ENCODE results near the gene AP5B1.
"Not testable (repeated sequence)": the region's sequence is repeated elsewhere in the genome, so short reads cannot be mapped to it uniquely, and the experiment has no call there.

AP5B1 gene

DNA sequence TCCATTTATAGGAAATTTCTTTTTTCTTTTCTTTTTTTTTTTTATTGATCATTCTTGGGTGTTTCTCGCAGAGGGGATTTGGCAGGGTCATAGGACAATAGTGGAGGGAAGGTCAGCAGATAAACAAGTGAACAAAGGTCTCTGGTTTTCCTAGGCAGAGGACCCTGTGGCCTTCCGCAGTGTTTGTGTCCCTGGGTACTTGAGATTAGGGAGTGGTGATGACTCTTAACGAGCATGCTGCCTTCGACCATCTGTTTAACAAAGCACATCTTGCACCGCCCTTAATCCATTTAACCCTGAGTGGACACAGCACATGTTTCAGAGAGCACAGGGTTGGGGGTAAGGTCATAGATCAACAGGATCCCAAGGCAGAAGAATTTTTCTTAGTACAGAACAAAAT lies 18.6 kb downstream of the AP5B1 start:
- not testable (repeated sequence) for DNase-seq

DNA sequence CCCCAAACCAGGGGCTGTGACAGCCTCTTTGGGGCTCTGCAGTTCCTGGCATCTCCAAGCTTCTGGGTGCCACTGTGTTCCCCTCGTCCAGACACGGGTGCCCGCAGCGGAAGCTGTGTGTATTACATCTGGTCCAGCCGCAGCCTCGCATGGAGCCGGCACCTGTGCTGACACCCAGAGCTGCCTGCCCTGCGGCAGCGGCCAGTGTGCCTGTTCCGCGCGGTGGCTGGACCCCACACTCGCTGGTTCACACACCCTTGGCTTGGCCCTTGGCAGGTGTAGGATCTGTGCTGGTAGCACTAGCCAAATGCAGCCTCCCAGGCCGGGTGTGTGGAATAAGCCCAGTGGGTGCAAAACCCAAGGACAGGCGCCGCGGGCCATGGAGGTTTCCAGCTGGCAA lies 35.7 kb downstream of the AP5B1 start:
- no peak for DNase-seq

- DNase-seq = no peak
Measured at GRCh38 chr11:65744699-65745042, 36.1 kb downstream of the AP5B1 start.

DNA sequence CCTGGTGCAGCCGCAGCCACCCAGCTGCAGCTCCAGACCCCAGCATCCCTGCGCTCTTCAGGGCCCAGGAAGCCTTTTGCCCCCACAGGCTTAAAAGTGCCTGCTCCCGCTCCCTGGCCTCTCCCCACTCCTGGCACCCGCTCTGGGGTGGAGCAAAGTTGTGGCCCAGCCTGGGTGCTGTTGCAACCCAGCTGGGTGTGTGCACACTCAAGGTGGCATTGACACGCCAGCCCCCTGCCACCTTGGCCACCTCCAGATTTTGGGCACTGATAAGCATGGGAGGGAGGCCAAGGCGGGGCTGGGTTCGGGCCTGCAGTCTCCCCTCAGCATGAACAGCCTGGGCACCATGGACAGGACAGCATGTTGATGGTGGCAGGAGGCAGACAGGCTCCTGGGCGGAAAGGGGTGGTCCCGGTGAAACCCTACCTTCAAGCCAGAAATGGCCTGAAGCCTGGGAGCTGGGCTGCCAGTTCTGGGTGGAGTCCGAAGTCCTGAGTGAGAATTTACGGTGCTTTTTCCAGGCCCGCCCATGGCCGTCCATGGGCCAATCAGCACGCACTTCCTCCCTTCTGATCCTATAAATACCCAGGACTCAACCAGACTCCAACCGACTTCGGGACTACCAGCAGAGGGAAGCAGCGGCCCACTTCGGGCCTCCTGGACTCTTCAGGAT lies 36.6 kb downstream of the AP5B1 start:
- no peak for DNase-seq

DNA sequence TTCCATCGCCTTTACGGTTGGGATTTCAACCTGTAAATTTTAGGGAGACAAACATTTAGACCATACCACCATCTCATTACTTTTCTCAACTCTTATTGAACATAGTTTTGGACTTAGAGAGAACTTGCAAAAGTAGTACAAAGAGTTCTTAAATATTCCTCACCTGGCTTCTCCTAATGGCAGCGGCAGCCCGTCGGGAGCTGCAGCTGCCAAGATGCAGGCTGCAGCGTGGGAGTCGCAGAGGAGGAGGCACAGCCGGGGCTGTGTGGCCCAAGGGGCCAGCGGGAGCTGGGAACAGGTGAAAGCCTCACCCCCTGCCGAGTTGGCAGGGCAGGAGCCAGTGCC lies 37.1 kb downstream of the AP5B1 start:
- DNase-seq = no peak

GRCh38 chr11:65742353-65742752 lies 38.4 kb downstream of the AP5B1 start:
- DNase-seq = no peak

- DNase-seq = no peak
Measured at GRCh38 chr11:65741185-65741584, 39.6 kb downstream of the AP5B1 start.

DNA sequence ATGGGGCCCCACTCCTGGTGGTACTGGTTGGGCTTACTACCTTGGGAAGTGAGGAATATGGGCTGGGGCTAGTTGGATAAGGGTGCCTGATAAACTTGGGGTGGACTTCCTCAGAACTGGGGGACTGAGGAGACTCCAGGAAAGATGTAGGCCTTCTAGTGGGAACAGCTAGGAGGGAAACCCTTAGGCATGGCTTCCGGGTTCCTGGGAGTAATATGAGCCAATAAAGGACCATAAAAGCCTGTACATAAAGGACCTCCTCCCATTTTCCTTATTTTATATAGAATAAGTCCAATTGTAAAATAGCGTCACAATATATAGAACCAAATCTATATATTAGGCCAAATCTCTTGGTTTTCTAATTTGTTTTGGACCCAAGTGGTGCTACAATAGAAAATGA lies 41.8 kb downstream of the AP5B1 start:
- no peak for DNase-seq

GRCh38 chr11:65736810-65737209 lies 44.0 kb downstream of the AP5B1 start:
- no peak for DNase-seq

DNA sequence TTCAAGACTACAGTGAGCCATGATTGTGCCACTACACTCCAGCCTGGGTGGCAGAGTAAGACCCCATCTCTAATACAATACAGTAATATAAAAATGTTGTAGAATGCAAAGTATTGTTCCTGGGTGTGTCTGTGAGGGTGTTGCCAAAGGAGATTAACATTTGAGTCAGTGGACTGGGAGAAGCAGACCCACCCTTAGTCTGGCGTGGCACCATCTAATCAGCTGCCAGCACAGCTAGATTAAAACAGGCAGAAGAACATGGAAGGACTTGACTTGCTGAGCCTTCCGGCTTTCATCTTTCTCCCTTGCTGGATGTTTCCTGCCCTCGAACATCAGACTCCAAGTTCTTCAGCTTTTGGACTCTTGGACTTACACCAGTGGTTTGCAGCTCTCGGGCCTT lies 45.7 kb downstream of the AP5B1 start:
- DNase-seq = not testable (repeated sequence)

- no peak for DNase-seq
Measured at GRCh38 chr11:65730461-65730860, 50.3 kb downstream of the AP5B1 start.

GRCh38 chr11:65727865-65728264 lies 52.9 kb downstream of the AP5B1 start:
- no peak for DNase-seq

- no peak for DNase-seq
Measured at GRCh38 chr11:65726660-65727059, 54.1 kb downstream of the AP5B1 start.
